Esophagus squamous epithelium (tissue), 4 donors: ENCODE measurements around the gene GAL.

ENCODE experiments used
- POLR2A ChIP-seq, 4 donors: fragments of 450-650 bp; IDR thresholded peaks; one replicate each; pipeline ENCODE4 v1.6.1; 2017; ENCODE audit warnings: antibody characterized with exemption in 4 of 4, mild to moderate bottlenecking in 4 of 4, moderate library complexity in 3 of 4
- TF ChIP-seq, protein P1 (sequence below), 6 experiments: fragments of 450-650 bp in 4 of 6; fragments of 200-600 bp in 2 of 6; sonication (generic) in 2 of 6; IDR thresholded peaks; one replicate each; pipeline ENCODE4 v1.5.1; 2016 to 2019; ENCODE audit warnings: antibody characterized with exemption in 6 of 6, mild to moderate bottlenecking in 4 of 6, moderate library complexity in 4 of 6

- TF ChIP-seq, protein P1, sequence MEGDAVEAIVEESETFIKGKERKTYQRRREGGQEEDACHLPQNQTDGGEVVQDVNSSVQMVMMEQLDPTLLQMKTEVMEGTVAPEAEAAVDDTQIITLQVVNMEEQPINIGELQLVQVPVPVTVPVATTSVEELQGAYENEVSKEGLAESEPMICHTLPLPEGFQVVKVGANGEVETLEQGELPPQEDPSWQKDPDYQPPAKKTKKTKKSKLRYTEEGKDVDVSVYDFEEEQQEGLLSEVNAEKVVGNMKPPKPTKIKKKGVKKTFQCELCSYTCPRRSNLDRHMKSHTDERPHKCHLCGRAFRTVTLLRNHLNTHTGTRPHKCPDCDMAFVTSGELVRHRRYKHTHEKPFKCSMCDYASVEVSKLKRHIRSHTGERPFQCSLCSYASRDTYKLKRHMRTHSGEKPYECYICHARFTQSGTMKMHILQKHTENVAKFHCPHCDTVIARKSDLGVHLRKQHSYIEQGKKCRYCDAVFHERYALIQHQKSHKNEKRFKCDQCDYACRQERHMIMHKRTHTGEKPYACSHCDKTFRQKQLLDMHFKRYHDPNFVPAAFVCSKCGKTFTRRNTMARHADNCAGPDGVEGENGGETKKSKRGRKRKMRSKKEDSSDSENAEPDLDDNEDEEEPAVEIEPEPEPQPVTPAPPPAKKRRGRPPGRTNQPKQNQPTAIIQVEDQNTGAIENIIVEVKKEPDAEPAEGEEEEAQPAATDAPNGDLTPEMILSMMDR (IDR thresholded peaks at IDR 0.05), result no peak
- TF ChIP-seq POLR2A (IDR thresholded peaks at IDR 0.05), result no peak
Measured at GRCh38 chr11:68652683-68653156, 31.6 kb upstream of the GAL start.
